Inflammatory macrophage treated with lipopolysaccharide for 1 hour (primary cell): Measurements from ENCODE around the gene TGIF1.
"Not testable (repeated sequence)": the region's sequence is repeated elsewhere in the genome, so short reads cannot be mapped to it uniquely, and the experiment has no call there.

Experiments
- DNase-seq, 2 donors: peaks; one replicate each; pipeline ENCODE4 v3.0.0-alpha.2; 2020 to 2022

Gene TGIF1

DNA sequence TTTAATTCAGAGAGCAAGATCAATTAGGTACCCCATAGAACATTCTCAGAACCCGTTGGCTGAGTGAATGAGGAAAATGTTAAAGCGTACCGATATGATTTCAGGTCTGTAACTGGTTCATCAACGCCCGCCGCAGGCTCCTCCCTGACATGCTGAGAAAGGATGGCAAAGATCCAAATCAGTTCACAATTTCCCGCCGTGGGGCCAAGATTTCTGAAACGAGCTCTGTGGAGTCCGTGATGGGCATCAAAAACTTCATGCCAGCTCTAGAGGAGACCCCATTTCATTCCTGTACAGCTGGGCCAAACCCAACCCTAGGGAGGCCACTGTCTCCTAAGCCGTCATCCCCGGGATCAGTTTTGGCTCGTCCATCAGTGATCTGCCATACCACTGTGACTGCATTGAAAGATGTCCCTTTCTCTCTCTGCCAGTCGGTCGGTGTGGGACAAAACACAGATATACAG is 7.3 kb downstream of the TGIF1 start:
- DNase-seq = no peak

GRCh38 chr18:3458378-3458777 is 8.4 kb downstream of the TGIF1 start:
- no peak for DNase-seq

DNA sequence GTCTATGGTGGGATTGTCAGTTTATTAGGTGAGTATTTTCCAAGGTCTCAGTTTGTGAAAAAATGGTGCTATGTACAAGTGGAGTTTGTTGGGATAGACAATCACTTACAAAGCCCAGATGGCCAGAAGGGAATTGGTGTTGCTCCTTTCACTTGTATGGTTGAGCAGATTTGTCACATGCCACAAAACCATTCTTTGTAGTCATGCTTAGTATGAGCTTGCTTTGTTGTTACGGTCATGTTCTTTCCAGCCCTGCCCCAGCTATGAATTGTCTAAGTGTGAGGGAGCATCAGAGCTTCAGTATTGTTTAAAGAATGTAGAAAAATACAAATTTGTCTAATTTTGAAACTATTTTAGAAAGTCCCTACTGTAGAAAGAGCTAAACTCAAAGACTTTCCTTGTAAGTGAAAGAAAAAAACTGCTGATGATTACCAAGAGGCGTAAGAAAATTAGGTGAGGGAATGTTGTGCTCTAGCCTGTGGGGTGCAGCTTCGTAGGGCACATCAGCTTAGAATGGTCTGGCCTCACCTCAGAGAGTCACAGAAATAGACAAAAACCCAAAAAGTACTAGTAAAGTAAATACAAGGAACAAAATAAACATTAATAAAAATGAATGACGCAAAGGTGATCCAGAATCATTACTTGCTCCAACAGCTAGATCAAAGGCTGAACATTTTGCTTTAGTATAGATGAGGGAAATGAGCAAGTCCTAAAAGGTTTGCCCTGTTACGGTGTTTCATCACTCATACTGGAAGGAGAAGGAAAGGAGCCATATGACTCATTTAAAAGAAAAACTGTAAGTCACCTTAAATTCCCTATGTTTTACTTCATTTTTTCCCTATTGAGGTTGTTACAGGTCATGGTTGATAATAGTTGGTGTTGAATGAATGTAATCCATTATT is 9.2 kb downstream of the TGIF1 start:
- DNase-seq = peak in 1 of 2 donors; percentile 52

DNA sequence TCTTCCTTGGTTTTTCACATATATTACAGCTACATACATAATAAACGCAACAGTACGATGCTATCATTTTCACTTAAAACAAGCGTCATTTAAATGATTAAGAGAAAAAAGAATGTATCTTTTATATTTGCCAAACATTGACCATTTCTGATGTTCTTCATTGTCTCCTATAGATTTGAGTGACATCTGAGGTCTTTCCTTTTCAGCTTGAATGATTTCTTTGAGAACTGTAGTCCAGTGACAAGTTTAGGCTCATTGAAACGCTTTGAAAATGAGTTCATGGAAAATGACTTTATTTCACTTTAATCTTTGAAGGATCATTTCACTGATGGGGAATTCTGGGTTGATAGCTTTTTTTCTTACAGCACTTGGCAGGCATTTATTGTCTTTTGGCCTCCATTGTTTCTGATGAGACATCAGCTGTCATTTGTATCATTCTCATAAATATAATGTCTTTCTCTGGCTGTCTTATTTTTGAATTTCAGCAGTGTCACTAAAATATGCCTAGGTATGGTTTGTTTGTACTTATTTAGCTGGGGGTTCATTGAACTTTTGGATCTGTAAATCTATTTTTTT is 10.9 kb downstream of the TGIF1 start:
- no peak for DNase-seq

DNA sequence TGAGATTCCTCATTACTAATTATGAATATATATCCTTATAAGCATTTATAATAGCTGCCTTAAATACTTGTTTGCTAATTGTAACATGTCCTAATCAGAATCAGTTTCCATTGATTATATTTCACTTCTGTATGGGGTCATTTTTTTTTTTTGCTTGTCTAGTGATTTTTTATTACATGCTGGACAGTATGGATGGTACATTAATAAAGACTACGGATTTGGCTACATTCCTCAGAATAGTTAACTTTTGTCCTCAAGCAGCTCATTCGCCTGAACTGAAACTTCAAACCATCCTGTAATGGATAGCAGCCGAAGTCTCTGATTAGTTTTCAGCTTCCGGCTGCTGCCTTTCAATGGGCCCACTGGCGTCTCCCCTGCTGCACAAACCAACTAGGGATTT is 11.7 kb downstream of the TGIF1 start:
- DNase-seq = no peak

GRCh38 chr18:3463051-3463450 is 13.1 kb downstream of the TGIF1 start:
- DNase-seq = no peak

- peak; percentile 61 for DNase-seq
Observed at GRCh38 chr18:3466045-3466444, 16.1 kb downstream of the TGIF1 start.

DNA sequence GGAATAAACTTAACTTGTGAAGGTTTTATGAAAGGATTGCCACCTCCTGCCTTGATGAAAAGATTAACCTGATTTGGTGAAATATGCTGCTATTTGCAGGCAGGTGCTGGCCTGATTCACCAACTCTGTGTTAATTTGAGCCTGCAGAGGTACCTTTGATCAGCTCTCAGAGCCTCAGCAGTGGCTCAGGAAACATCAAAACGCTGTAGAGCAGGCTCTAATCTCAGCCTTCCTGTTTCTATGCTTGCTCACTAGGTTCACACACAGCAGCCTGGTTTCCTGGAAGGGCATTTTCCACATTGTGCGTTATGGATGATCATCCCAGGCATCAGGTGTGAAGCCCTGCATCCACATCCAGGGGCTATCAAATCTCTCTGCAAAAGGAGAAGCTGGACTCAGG is 16.9 kb downstream of the TGIF1 start:
- DNase-seq = no peak

GRCh38 chr18:3468066-3468705 is 18.2 kb downstream of the TGIF1 start:
- no peak for DNase-seq

DNA sequence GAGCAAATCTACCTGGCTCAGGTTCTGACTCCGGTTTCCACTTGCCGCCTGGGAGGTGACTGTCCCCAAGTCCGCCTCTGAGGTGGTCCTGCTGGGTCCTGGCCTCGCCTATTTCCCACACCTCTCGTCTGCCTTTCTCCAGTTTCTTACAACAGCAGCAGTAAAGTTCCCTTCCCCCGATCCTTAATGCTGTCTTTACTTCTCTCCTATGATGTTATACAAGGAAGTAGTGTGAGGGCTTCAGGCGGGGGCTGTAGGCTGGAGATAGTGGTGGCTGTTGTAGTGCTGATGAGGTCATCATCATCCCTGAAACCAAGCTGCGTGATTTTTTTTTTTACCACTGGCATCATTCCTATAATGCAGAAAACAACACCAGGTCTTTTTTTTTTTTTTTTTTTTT is 18.9 kb downstream of the TGIF1 start:
- DNase-seq = peak; percentile 70 to 89

DNA sequence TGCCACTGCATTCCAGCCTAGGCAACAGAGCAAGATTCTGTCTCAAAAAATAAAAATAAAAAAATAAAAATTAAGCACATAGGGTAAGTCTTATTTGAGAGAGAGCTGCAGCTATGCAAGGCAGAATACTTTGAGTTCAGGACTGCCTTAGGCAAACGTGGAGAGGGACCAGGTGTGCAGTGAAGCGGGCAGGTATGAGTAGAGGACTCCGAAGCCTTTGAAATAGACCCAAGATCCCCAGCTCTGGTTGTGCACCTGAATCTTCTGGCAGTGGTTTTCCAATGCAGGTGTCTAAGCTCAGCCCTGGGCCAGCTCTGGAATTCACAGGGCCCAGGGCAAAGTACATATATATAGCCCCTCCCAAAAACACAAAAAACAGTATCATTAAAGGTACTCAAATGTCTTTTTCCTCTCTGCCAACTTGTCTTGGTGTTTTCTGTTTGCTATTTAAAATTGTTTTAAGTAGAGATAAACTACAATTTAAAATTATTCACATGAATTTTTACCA is 21.2 kb downstream of the TGIF1 start:
- no peak for DNase-seq

DNA sequence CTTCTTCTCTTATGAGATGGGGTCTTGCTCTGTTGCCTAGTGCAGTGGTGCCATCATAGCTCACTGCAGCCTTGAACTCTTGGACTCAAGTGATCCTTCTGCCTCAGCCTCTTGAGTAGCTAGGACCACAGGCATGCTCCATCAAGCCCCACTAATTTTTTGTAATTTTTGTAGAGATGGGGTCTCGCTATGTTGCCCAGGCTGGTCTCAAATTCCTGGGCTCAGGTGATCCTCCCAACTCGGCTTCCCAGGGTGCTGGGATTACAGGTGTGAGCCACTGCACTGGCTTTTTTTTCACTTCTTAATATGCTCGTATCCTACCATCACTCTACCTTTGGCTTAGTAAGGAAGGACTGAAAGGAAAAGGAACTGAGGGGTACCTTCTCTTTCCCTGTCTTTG is 22.1 kb downstream of the TGIF1 start:
- DNase-seq = not testable (repeated sequence)

DNA sequence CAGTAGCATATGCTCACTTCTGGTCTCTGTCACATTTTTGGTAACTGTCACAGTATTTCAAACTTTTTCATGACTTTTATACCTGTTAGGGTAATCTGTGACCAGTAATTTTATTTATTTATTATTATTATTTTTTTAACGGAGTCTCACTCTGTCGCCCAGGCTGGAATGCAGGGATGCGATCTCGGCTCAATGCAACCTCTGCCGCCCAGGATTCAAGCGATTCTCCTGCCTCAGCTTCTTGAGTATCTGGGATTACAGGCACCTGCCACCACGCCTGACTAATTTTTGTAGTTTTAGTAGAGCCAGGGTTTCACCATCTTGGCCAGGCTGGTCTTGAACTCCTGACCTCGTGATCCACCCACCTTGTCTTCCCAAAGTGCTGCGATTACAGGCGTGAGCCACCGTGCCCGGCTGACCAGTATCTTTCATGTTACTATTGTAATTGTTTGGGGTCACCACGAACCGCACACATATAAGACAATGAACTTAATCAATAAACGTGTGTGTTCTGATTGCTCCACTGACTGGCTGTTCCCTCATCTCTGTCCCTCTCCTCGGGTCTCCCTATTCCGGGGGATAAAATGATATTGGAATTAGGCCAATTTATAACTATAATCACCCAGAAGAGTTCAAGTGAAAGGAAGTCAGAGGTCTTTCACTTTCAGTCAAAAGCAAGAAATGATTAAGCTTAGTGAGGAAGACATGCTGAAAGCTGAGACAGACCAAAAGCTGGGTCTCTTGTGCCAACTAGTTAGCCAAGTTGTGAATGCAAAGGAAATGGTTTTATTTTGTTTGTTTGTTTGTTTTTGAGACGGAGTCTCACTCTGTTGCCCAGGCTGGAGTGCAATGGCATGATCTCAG is 22.9 kb downstream of the TGIF1 start:
- DNase-seq = no peak

DNA sequence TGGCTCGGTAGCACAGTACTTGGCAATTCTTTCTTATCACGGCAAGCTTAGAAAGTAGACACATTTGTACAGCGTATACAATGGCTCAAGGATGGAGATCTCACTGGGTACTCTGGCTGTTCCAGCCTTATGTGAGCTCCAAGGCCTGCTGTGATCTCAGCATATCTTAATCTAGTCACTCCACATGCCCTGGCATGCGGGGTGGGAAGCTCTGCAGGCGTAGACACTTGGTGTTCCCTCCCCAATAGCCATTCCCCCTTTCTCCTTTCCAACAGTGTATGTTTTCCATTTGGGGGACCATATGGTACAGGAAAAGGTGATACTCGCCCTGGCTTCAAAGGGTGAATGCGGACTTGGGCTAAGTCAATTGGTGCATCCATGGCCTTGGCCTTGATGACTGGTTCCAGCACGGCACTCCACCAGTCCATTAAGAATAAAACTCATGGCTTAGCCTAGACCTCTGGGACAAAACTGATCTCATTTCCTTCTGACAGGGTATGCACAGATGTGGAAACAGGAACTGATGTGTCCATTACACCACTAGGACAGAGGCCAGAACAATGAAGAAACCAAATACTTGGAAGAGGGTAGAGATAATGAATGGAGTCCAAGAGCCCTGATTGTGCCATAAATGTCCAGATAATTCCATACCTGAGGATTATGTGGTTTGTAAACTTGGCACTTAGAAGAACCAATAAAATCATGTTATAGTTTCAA is 28.4 kb downstream of the TGIF1 start:
- peak; percentile 67 to 82 for DNase-seq

- DNase-seq = no peak
Observed at GRCh38 chr18:3479978-3480509, 30.1 kb downstream of the TGIF1 start.

DNA sequence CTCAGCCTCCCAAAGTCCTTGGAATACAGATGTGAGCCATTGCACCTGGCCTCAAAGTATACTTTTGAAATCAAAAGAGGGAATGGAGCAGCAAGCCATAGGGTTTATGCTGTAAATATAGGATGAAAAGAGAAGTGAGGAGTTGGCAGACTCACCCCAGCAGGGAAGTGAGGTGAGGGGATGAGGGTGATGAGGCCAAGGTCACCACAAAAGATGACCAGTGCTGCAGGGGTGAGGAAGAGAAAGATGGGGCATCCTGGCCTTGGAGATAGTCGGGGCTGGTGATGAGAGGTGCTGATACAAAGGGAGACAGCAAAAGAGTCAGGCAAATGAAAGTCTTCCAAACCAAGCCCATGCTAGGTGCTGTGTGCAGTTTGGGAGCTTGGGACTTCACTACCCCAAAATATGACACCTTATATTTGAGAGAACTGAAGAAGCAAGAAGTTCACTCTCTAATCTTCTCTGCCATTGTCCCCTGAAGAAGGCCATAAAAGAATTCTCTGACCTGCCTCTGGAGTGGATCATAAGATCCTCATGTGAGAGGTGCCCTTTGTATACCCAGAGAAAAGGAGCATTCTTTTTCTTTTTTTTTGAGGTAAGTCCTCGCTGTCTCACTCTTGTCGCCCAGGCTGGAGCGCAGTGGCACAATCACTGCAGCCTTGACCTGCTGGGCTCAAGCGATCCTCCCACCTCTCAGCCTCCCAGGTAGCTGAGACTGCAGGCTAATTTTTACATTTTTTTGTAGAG is 31.0 kb downstream of the TGIF1 start:
- no peak for DNase-seq

GRCh38 chr18:3481696-3482210 is 31.8 kb downstream of the TGIF1 start:
- DNase-seq = peak in 1 of 2 donors; percentile 49

DNA sequence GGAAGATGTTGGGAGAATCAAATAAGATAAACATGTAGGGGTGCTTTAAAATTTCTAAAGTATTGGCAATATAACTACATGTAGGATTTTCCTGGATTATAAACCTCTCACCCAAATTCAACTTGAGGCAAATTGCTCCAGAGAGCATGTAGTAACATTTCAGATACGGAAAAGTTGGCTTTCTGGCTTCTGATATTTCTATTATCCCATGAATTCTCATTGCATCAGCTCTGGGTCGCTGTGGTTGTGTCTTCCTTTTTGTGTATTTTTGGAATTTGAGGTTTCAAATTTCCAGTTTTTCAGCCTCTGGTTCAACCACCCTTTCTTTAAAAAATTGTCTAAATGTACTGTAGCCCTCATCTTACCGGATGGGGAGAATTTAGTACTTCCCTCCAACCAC is 32.3 kb downstream of the TGIF1 start:
- no peak for DNase-seq

GRCh38 chr18:3485153-3486149 is 35.5 kb downstream of the TGIF1 start:
- DNase-seq = no peak
